Hematopoietic multipotent progenitor cell treated with erythropoietin and hydrocortisone succinate and interleukin-3 and kit ligand, for 4 days (in vitro differentiated cells): ENCODE measurements around the gene MYO1H.
A peak's percentile ranks its signal among the peaks of the same experiment; 100 is the strongest.
"Not testable (repeated sequence)": the region's sequence is repeated elsewhere in the genome, so short reads cannot be mapped to it uniquely, and the experiment has no call there.

Experiments
- DNase-seq: peaks from one replicate; pipeline ENCODE4 v3.0.0-alpha.2; 2015

The MYO1H gene

DNA sequence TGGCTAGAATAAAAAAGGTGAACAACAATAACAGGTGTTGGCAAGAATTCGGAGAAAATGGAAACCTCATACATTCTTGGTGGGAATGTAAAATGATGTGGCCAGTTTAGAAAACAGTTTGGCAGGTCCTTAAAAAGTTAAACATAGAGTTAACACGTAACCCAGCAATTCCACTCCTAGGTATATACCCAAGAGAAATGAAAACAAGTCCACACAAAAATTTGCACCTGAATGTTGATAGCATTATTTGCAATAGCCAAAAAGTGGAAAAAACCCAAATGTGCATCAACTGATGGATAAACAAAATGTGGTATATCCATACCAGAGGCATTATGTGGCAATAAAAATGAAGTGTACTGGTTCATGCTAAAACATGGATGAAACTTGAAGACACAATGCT is 2.3 kb upstream of the MYO1H start:
- DNase-seq: no peak

DNA sequence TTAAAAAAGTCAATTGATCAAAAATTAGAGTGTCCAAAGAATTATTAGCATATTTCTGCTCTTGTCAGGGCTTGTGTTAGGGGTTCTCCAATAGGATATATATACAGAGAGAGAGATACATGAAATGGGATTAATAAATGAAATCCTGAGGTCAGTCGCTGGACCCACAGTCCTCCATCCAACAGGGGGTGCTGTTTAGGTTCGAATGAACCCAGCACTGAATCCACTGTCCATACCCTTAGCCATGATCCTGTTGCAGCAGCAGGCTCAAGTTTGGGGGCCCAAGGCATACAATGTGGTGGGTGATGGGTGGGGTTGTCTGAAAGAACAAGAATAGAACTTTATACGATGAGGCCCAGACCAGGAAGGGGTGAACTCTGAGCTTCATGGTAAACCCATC is 780 bp upstream of the MYO1H start:
- DNase-seq: peak; percentile 37

DNA sequence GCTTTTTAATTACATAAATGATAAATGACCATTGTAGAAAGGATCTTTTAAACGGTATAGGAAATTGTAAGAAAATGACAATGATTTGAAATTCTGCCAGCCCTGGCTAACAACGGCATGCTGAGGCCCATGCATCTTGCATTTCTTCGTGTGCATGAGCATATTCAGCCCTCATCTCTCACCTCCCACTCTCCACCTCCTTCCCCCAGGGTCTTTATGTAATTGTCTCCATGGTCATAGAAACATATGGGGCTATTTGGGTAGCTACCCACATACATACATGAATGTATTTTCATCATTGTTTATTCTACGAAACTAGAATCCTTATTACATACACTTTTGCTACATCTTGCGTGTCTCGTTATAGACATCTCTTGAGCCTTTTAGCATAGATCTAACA is 4.5 kb downstream of the MYO1H start:
- no peak for DNase-seq

DNA sequence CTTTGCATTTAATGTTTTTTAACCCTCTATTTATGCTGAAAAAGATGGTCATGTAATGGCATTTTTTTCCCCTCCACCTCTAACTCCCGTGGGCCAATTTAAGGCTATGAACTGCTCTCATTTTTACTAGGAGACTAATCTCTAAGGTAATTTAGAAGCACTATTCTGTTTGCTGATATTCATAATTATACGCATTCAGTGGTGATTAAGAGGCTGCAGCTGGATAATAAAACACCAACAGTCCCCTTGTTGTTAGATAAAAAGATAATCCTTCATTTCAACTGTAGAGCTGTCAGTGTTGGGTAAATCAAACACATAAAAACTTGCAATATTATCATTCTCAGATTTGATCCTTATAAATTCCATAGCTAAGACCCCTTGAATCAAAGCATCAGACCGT is 8.9 kb downstream of the MYO1H start:
- DNase-seq: no peak

DNA sequence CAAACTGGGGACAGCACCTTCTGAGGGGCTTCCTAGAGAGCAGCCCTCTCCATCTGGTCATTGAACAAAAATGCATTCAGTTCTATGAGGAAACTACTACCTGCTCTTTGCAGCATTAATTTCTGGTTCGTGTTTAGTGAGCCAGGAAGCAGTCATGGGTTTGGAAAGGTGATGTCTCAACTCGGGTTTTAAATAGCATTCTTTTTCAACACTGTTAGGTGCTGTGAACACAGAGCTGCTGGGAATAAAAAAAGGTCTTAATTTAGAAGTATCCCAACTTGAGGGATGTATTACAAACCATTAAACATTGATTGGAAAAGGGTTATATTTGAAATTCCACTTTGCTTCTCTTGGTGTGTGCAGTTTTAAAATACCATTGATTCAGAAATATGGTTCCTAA is 9.3 kb downstream of the MYO1H start:
- DNase-seq: no peak

DNA sequence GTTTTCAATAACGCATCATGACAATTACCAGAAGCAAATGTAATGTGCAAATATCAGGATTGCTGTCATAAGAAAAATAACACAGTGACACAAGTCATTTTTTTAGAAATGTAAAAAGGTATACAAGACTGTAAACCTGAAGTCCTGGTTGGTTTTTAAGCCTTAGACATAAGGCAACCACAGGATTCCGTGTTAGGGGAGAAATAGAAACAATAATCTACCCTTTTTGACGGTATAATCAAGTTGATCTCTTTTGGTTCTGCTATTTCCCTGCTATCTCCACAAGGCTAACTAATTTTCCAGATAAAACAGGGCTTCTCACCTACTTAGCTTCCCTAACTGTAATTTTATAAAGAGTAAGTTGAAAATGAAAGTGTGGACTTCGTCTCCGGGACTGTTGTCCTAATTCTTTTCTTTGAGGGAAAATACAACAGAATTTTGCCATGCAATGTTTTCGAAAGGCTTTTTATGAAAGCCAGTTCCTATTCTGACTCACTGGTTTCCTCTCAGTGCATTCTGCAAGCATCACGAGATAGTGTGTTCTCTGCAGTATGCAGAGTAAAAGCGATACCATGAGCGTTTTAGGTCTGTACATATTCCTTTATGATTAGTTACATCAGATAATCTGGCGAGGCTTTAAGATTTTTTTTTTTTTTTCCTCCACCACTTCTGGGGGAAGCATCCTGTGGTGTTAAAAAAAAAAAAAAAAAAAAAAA is 10.6 kb downstream of the MYO1H start:
- DNase-seq: peak; percentile 40

DNA sequence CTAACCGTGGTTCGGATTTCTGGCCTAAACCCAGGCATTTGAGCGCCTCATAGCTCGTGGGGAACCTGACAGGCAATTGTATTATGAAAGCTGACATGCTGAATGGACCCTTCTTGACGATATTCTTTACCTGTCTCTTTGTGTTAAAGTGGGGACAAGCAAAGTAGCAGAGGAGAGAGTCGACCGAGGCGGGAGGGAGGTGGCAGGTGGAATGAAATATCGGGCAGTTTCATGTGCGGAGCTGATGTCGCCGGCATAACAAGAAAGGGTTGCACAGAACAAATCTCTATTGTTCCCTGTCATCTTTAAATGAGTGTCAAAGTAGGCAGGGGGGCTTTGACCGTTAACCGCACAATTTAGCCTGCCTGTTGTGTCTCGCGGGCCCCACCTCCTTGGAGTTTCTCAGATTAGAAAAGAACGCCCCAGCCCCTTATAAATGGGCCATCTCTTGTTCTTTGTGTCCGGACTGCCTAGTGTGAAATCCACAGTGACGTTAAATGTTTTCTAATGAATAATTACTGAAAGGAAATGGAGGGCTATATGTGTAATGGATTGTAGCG is 11.5 kb downstream of the MYO1H start:
- DNase-seq: no peak

DNA sequence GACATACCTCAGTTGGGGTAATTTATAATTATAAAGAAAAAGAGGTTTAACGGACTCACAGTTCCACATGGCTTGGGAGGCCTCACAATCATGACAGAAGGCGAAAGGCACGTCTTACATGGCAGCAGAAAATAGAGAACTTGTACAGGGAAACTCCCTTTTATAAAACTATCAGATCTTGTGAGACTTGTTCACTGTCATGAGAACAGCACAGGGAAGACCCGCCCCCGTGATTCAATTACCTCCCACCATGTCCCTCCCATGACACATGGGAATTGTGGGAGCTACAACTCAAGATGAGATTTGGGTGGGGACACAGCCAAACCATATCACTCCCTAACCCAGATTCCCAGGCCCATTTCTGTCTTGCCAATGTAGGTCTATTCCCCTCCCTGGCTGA is 22.1 kb downstream of the MYO1H start:
- no peak for DNase-seq

DNA sequence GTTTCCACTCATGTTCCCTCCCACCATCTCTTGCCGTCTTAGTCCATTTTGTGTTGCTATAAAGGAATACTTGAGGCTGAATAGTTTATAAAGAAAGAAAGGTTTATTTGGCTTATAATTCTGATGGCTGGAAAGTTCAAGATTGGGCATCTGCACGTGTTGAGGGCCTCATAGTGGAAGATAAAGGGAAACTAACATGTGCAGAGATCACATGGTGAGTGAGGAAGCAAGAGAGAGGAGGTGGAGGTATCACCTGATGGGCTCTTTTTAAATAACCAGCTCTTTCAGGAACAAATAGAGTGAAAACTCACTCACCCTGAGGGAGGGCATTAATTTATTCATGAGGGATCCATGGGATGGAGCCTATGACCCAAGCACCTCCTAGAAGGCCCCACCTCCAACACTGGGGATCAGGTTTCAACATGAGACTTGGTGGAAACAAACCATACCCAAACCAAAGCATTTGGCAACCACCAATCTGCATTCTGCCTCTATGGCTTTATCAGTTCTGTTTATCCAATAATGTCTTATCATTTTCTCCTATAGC is 29.5 kb downstream of the MYO1H start:
- no peak for DNase-seq

DNA sequence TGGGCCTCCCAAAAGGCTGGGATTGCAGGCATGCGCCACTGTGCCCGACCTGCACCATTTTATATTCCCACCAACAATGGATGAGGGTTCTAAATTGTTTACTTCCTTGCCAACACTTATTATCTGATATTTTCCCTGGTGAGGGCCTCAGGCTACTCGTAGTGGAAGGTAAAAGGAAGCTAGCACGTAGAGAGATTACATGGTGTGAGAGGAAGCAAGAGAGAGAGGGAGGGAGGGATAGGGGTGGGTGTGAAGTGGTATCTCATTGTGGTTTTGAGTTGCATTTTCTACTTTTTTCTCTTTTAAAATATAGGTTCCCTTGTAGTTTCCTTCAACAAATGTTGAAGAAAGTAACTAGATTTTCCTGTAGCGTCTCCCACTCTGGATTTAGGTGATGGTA is 30.9 kb downstream of the MYO1H start:
- peak; percentile 67 for DNase-seq

DNA sequence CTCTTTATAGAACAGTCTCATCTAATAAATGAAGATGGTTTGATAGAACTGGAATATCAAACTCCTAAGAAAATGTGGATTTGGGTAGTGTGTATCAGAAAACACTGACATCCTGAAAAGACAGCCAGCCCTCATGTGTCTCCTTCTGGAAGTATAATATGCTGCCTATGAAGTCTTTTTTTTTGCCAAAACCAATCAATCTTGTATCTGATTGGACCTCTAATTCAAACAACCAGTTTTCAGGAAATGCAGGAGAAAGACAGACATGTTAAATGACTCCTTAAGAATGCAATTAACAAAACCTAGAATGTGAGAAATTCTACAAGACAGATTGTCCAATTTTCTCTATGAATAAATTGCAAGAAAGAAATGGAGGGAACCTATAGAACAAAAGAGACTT is 34.3 kb downstream of the MYO1H start:
- no peak for DNase-seq

DNA sequence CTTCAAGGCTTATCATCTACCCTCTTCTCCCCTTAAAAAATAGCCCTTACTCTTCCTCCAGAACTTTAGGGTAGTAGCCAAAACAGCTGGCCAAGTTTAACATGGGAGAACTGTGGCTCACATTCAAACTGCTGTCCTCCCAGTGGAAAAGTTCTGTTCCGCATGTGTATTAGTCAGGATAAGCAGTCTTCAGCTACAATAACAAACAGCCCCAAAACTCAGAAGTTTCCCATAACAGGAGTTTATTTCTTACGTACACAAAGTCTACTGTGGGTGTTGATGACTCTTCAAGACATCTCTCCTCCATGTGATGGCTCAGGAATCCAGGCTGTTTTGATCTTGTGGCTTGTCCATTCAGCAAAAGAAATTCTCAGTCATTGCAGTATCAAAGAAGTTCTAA is 35.5 kb downstream of the MYO1H start:
- DNase-seq: no peak

DNA sequence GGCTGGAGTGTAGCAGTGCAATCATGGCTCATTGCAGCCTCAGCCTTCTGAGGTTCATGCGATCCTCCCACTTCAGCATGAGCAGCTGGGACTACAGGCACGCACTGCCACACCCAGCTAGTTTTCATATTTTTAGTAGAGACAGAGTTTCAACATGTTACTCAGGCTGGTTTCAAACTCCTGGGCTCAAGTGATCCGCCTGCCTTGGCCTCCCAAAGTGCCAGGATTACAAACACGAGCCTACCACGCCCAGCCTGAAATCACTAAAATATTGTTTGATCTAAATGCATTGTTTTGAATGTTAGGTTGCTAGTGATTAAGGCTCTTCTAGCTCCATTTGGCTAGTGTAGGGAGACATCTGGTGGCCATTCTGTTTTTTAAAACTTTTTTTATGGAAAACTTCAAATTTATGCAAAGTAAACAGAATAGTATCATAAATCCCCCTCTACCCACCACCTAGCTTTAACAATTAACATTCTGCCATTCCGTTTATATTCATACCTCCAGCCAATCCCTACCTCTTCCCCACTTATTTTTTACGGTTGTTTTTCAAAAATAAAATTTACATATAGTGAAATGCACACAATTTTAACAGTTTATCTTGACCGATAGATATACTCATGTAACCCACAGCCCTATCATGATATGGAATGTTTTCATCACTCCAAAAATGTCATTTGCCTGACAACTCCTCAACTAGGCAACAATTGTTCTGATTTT is 37.8 kb downstream of the MYO1H start:
- DNase-seq: peak; percentile 73

DNA sequence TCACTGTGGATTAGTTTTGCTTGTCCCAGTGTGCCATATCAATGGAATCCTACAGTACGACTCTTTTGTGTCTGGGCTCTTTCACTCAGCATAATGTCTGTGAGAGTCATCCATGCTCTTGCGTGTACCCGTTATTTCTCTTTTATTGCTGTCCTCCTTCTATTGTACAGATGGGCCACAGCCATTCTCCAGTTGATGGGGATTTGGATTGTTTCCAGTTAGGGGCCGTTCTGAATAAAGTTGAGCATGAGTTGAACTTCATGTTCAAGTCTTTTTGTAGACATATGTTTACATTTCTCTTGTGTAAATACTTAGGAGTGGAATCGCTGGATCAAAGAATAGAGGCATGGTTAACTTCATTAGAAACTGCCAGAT is 38.3 kb downstream of the MYO1H start:
- DNase-seq: no peak

DNA sequence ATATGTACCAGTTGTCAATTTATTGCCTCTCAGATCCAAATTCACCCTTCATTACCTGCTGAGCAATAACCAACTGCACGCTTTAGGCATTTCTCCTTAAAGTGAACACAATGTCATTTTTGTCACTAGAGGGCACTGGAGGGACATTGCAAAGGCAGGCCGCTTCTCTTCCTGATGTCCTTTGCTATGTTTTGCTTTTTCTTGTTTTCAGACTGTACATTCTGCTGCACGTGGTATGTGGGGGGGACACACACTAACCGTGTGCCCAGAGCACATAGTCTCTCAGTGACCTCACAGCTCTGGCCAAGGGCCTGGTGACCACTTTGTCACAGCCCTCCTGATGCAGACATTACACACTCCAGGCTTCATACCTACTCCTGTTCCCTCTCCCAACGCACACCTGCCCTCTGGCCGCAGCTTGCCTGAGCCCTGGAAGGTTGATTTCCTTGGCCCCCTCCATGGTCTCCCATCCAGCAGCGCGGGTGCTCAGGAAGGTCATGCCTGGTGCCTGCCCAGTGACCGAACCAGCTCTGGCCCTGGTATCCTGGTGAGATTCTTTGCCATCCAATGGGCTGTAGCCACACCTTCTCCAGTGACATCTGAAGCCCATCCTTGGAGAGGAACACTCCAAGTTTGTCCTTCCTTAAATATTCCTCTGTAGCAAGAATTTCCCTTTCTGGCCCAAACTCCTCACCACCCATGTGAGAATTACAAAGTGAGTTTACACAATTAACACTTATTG is 39.9 kb downstream of the MYO1H start:
- peak; percentile 82 for DNase-seq

DNA sequence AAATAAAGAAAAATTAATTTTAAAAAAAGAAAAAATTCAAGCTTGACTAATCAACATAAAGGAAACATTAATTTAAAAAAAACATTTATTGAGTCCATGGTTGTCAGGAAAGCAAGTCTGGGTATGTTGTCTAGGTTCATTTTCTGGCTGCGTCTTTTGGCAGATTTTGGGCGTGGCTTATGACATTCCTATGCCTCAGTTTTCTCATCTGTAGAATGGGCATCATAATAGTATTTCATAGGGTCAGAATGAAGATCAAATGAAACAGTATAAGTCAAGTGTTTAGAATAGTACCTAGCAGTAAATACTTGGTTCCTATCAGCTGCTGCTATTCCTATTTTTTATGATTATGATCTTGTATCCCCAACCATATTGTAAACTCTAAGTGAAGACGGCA is 40.5 kb downstream of the MYO1H start:
- no peak for DNase-seq

DNA sequence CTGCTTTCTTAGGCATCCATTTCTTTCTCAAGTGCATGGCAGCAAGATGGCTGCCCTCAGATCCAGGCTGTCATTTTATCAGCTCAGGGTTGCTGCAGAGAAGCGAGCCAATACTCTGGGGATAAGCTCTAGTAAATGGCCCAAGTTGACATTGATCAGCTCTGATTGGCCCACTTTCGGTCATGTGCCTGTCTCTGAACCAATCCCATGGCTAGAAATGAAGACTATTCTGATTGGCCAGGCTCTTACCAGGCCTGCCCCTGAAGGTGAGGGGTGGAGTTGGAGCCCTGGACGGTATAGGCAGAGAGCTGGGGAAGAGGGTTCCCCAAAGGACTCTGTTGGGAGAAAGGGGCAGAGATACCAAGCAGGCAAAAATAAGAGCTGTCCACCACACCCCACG is 41.4 kb downstream of the MYO1H start:
- DNase-seq: peak; percentile 33

DNA sequence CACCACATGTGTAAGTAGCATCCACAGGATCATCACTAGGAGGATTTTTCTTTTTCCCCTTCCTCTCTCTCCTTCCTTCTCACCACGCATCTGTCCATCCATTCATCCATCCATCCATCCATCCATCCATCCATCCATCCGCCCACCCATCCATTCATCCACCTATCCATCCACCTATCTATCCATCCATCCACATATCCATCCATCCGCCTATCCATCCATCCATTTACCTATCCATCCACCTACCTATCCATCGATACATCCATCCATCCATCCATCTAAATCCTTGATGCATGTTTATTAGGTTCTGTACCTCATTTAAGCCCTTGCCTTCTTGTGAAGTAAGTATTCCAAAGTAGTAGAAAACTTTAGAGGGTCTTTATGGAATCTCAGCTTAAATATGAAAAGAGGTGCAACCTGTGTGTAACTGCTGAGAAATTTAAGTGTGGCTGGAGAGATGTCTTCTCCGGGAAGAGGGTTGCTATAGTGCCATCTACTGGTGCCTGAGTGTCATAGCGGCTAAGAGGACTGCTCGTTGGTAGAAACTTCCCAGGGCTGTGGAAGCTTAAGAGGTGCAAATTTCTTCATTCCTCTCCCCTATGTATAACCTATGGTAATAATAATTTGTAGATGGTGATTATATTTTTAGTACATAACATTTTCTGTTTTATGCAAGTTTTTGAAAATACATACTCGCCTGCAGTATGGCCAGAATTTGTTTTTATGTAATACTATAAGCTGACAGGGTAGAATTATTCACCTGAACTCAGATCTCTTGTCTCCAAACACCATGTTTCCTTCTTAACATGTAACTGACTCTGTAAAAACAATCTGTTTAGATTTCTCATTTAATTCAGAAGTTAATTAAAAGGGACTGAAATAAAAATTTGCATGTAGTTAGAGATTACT is 46.0 kb downstream of the MYO1H start:
- DNase-seq: peak; percentile 80

DNA sequence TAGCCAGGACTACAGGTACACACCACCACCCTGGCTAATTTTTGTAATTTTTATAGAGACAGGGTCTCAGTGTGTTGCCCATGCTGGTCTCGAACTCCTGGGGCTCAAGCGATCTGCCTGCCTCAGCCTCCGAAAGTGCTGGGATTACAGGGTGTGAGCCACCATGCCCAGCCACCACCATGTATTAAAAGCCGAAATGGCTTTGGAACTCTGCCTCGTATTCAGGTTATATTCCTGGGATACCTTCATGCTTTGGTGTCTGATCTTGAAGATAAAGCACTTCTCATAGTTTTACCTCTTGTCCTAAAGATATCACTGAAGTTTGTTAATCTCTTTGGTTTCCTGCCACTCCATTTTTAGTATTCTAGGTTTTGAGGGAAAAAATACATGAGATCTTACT is 47.2 kb downstream of the MYO1H start:
- DNase-seq: no peak

DNA sequence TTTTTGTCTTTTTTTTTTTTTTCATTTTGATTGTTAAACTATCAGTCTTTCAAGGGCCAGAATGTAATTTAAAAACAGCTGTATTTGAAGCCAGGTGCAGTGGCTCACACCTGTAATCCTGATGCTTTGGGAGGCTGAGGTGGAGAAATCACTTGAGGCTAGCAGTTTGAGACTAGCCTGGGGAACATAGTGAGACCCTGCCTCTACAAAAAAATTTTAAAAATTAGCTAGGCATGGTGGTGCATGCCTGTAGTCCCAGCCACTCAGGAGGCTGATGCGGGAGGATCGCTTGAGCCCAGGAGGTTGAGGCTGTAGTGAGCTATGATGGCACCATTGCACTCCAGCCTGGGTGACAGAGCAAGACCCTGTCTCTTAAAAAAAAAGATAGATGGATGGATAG is 57.1 kb downstream of the MYO1H start:
- DNase-seq: not testable (repeated sequence)

DNA sequence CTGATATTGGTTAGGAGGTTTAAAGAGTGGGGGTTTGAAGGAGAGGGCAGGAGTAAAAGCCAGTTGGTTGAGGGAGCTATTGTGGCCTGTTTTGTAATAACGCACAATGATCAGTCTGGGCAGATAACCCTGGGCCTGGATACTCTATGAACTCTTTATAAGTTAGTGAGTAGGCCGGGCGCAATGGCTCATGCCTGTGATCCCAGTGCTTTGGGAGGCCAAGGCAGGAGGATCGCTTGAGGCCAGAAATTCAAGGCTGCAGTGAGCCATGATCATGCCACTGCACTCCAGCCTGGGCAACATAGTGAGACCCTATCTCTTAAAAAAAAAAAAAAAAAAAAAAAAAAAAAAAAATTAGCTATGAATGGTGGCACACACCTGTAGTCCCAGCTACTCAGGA is 58.4 kb downstream of the MYO1H start:
- not testable (repeated sequence) for DNase-seq

DNA sequence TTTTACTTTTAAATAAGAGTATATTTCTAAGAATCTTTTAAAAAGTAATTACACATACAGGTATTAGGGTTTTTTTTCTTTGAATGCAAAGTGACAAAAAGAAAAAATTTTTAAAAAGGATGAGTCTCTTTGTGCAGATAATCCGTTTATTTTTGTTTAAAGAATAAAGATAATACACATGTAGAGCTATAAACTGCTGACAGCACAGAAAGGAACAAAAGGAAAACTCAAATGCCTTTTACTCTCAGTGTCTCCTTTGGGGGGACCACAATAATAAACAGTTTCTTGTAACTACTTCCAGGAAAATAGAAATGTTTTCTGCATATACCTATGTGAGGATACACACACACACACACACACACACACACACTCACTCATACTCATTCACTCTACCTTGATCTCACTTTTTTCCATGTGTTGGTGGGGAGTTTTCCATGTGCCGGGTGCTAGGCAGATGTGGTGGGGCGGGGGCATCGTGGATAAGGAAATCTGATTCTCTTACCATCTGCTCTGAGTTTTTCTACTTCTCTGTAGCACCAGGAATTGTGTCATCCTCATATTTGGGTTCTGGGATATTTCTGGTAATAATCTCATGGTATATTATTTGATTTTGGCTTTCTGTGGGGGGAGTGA is 71.3 kb downstream of the MYO1H start:
- no peak for DNase-seq
